SKM-1 treated with dmso at 0.1 percent for 144 hours (cell line): ENCODE measurements around the gene UACA.
A peak's percentile ranks its signal among the peaks of the same experiment; 100 is the strongest.
"Not testable (repeated sequence)": the region's sequence is repeated elsewhere in the genome, so short reads cannot be mapped to it uniquely, and the experiment has no call there.

Source experiments
- DNase-seq: peaks from one replicate; lab custom pipeline; 2025; ENCODE audit not compliant: unreplicated experiment; lab: John Stamatoyannopoulos, UW

The UACA gene

GRCh38 chr15:70758790-70759462 is 4.4 kb downstream of the UACA start:
- DNase-seq: no peak

DNA sequence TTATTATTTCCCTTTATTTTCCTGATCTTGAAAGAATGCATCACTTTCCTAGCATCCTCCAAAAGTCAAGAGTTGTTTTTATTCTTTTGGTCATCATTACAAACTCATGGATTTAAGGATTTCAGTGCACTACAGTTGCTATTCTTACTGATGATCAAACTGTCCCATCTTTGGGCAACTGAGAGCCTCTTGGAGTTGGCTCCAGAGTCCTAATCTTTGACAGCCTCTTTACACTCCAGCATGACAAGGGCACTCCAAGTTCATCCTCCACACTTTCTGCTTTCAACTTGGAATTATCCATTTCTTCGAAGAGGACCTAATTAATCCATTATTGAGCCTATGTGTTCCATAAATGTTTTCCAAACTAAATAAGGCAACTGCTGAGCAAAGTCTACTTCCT is 5.7 kb downstream of the UACA start:
- DNase-seq: no peak

DNA sequence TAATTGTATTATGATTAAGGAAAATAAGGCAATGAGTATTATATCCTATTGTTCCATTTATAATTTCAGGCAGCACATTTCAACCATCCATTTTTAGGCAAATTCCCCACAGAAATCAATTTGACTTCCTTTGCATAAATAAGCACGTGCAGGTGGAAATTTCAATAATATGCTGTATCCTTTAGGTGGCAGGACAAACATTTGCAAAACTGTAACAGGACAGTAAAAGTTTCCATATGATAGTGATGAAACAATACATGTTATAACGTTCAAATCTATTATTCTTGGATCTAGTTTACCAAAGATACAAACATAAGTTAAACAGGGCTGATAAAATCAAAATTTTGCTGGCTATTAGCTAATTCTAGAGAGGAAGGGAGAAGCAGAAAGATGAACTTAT is 8.5 kb downstream of the UACA start:
- DNase-seq: no peak

DNA sequence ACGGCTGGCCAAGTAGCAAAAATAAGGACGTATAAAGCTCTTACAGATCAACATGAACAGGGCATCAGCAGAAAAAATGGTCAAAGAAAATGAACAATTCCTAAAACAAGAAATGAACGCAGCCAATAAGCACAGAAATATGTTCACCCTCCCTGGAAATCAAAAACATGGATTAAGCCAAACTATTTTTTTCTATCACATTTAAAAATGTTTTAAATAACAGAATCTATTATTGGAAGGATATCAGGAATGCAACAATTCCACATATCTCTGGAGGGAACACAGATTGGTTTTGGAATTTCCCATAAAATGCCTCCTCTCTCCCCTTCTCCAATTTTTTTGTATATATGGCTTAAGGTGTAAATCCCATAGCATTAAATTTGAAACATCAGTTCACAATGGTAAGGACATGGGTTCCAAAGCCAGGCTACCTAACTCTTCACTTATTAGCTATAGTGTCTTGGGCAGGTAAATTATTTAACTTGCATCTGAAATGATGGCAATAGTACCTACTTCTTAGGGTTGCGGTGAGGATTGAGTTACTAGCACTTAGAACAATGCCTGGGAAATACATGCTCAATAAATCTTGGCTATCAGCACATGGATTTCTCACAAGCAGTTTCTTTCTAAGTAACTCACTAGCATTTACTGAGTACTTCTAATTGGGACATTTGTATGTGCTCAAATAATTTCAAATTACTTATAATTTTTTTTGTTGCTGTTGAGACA is 10.1 kb downstream of the UACA start:
- no peak for DNase-seq

DNA sequence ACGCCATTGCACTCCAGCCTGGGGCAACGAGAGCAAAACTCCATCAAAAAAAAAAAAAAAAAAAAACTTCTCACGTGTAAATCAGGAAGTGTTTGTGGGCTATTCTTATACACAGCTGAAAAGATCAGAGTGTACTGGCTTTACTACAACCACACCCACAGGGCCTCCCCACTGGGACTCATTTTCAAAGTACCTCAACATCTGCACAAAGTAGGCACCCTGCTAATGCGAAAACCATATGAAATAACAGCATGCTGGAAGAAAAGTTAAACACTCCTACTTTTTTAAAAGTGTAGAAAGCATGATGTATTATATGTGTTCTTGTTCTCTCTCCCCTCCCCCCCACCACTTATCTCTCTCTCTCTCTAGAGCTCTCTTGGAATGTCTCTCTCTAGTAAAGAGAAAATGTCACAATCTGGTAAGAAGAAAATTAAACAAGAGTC is 11.1 kb downstream of the UACA start:
- DNase-seq: no peak

DNA sequence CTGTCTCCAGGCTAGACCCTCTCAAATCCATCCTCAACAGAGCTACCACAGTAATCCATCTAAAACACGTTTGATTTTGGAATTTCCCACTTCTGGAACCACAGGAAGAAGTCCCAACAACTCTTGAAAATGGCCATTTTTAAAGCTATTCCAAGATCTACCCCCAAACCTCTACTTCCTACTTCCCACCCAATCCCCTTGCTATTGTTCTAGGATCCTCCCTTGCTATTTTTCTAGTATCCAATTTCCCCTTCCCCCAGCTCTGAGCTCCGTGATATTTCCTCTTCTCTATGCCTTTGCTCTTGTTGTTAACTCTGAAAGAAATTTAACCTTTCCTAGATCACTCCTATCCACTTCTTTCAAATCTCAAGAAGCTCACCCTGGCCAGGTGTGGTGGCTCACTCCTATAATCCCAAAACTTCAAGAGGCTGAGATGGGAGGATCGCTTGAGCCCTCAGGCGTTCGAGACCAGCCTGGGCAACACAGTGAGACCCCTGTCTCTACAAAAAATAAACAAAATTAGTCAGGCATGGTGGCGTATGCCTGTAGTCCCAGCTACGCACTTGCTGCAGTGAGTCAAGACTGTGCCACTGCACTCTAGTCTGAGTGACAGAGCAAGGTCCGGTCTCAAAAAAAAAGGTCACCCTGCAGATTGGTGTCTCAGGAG is 13.0 kb downstream of the UACA start:
- DNase-seq: no peak

- no peak for DNase-seq
Observed at GRCh38 chr15:70748281-70748747, 15.0 kb downstream of the UACA start.

- not testable (repeated sequence) for DNase-seq
Observed at GRCh38 chr15:70746598-70746997, 16.8 kb downstream of the UACA start.

DNA sequence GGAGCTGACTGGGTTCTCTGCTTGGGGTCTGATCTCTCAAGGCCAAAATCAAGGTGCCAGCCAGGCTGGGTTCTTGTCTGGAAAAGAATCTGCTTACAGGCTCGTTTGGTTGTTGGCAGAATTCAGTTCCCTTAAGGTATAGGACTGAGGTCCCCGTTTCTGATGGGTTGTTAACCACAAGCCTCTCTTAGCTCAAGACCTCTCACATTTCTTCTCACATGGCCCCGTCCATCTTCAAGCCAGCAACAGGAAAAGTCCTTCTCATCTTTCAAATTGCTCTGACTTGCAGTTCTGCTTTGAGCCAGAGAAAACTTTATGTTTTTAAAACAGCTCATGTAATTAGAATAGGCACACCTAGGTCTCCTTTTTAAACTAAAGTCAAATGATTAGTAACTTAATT is 20.4 kb downstream of the UACA start:
- no peak for DNase-seq

GRCh38 chr15:70741677-70742293 is 21.6 kb downstream of the UACA start:
- DNase-seq: peak; percentile 49

DNA sequence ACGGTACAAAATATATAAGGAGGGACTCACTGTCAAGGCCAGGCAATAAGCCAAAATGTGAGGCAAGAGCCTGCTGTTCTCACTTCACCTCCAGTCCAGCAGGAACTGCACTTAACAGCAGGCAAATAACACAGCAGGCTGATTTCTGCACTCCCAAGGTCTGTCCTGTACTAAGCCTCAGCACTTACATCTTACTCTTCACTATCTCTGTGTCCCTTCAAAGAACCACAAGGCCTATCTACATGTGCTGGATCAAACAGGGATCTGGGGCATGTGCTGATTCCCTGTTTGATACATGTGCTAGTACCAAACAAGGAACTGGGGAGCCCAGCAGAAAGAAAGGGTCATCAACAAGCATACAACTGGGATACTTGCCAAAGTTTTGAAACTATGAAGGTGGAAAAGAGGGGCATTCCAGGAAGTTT is 22.2 kb downstream of the UACA start:
- peak; percentile 70 for DNase-seq

- DNase-seq: not testable (repeated sequence)
Observed at GRCh38 chr15:70735040-70735439, 28.3 kb downstream of the UACA start.

DNA sequence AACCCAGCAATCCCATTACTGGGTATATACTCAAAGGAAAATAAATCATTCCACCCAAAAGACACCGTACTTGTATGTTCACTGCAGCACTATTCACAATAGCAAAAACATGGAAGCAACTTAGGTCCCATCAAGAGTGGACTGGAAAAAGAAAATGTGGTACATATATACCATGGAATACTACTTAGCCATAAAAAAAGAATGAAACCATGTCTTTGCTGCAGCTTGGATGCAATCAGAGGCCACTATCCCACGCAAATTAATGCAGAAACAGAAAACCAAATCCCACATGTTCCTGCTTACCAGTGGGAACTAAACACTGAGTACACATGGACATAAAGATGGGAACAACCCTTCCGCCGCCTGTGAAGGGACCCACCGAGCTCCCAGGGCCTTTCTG is 34.2 kb downstream of the UACA start:
- DNase-seq: no peak

DNA sequence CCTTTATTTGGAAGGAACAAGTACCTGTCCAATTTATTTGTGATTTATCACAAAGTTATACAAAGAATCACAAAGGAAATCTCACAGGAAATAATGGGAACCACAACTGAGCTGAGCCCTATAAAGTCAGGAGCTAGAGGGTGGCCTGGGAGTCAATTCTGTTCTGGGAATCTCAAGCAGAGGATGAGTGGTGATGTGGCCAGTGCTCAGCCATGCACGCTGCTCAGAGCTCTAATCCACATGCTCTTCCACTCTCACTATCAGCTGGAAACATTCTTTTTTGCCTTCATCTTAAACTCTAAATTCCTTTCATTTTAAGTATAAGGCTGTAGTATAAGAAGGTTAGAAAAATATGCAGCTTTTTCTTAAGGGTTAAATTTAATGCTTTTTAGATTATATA is 36.6 kb downstream of the UACA start:
- DNase-seq: no peak

DNA sequence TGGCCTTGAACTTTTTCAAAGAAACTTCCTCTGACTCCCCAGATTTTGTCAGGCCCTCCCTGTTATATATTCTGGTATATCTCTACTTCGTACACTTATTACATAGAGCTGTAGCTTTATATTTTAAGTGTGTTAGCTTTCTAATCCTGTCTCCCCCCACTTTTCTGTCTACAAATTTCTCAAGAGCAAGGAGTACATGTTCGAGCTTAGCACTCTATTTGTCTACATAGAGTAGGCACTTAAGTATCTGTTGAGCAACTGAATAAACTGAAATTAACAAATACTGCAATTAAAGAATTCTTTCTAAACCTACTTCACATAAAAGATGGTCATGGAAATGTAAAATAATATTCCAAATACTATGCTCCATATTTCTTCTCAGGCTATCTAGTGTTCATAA is 39.4 kb downstream of the UACA start:
- no peak for DNase-seq

DNA sequence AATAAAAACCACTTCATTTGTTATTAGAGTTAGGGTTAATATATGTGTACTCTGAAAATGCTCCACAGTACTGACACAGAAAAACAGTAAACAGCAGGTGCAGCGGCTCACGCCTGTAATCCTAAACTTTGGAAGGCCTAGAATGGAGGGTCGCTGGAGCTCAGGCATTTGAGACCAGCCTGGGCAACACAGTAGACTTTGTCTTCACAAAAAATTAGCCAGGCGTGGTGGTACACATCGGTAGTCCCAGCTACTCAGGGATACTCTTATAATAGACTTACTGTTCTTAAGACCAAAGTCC is 40.3 kb downstream of the UACA start:
- DNase-seq: no peak

DNA sequence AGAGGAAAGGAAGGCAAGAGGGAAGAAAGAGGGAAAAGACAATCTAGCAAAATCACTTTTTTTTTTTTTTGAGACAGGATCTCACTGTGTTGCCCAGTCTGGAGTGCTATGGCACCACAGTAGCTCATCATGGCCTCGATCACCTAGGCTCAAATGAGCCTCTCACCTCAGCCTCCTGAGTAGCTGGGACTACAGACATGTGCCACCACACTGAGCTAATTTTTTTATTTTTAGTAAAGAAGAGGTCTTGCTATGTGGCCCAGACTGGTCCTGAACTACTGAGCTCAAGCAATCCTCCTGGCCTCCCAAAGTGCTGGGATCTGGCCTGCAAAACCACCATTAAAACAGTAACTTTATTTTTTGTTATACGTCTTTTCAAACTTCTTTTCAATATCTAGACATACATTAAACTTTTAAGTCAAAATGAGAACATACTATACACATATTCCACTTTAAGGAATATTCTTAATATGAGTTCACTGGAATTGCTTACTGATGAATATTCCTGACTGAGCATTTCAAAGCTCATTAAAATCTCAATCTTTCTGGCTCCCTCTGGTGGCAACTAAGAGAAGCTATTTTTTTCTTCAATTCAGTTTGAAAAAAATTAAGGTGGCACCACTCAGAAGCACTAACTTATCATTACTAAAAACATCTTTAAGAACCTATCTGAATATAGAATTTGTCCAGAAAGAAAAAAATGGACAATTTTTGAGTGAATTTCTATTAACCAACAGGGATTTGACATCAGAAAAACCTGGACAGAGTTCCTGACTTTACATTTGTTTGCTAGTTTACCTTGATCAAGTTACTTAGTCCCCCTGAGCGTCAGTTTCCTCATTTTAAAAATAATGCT is 40.9 kb downstream of the UACA start:
- DNase-seq: peak; percentile 60

GRCh38 chr15:70720228-70721016 is 42.9 kb downstream of the UACA start:
- no peak for DNase-seq

DNA sequence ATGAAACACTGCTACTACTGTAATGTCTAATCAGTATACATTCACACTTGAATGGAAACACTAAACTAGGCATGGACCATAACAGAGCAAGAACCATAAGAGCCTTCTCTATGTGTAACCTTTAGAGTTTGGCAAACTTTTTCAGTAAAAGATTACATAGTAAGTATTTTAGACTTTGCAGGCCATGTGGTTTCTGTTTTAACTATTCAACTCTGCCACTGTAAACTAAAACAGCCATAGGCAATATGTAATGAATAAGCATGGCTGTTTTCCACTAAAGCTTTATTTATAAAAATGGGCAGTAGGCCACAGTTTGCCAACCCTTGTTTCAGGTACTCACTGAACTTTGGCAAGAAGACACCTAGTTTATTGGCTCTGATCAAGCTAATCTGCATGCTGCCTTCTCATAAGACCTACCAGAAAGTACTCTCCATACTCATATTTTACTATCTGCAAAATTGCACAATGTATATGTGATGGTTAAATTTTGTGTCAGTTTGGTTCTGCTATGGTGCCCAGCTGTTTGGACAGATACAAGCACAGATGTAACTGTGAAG is 46.0 kb downstream of the UACA start:
- DNase-seq: no peak
